GM23338 (cell line): ENCODE data around the gene IL36RN. TPM values are rescaled to one million over a fixed set of nuclear protein-coding genes. Genes with fewer than 3 reads are reported as not detected.

ENCODE experiments used
- ATAC-seq: fragments of 200-7000 bp; cut with Tn5 transposase; 3 replicates; pipeline ENCODE4 v1.9.1; 2020
- DNase-seq: peaks from one replicate; pipeline ENCODE4 v3.0.0-alpha.2; 2015; ENCODE audit warnings: low spot score
- H2AFZ ChIP-seq: fragments of 200-600 bp; sonication (generic); 2 replicates; pipeline ENCODE4 v1.8.0; 2016; ENCODE audit warnings: antibody characterized with exemption, mild to moderate bottlenecking, moderate library complexity
- H3F3A ChIP-seq: fragments of 200-600 bp; sonication (generic); replicated peaks from 2 replicates; pipeline ENCODE4 v1.8.0; 2017; ENCODE audit warnings: antibody characterized with exemption, mixed run types, low read depth
- H3K27ac ChIP-seq: fragments of 200-600 bp; sonication (generic); 2 replicates; pipeline ENCODE4 v1.6.1; 2016; ENCODE audit warnings: low read depth
- H3K27me3 ChIP-seq: fragments of 200-600 bp; sonication (generic); 2 replicates; pipeline ENCODE4 v1.8.0; 2016; ENCODE audit warnings: mild to moderate bottlenecking, mixed run types, moderate library complexity; ENCODE audit not compliant: insufficient read depth
- H3K36me3 ChIP-seq: fragments of 200-600 bp; sonication (generic); 2 replicates; pipeline ENCODE4 v1.8.0; 2016; ENCODE audit warnings: mild to moderate bottlenecking; ENCODE audit not compliant: insufficient read depth
- H3K4me1 ChIP-seq: fragments of 200-600 bp; sonication (generic); 2 replicates; pipeline ENCODE4 v1.8.0; 2016; ENCODE audit warnings: mild to moderate bottlenecking, moderate library complexity; ENCODE audit not compliant: insufficient read depth
- H3K4me2 ChIP-seq: fragments of 200-600 bp; sonication (generic); 2 replicates; pipeline ENCODE4 v1.7.1; 2017; ENCODE audit warnings: mixed run types
- H3K4me3 ChIP-seq: fragments of 200-600 bp; sonication (generic); 2 replicates; pipeline ENCODE4 v1.6.1; 2016; ENCODE audit warnings: mixed run types
- H3K79me2 ChIP-seq: fragments of 200-600 bp; sonication (generic); replicated peaks from 2 replicates; pipeline ENCODE4 v1.8.0; 2017; ENCODE audit warnings: mild to moderate bottlenecking; ENCODE audit not compliant: insufficient read depth
- H3K9me2 ChIP-seq: fragments of 200-600 bp; sonication (generic); 2 replicates; pipeline ENCODE4 v1.8.0; 2017; ENCODE audit not compliant: insufficient read depth
- H4K20me1 ChIP-seq: fragments of 200-600 bp; sonication (generic); replicated peaks from 2 replicates; pipeline ENCODE4 v1.8.0; 2017; ENCODE audit warnings: mild to moderate bottlenecking; ENCODE audit not compliant: insufficient read depth
- H3K27ac Mint-ChIP-seq: 2 replicates; pipeline ENCODE4 v1.8.0; 2020; ENCODE audit warnings: inconsistent platforms, mild to moderate bottlenecking, moderate library complexity, mixed read lengths
- H3K27me3 Mint-ChIP-seq: 3 replicates; pipeline ENCODE4 v1.8.0; 2022; ENCODE audit warnings: low read depth, mild to moderate bottlenecking, moderate library complexity, mixed read lengths, inconsistent platforms; ENCODE audit not compliant: insufficient read depth, poor library complexity
- H3K36me3 Mint-ChIP-seq: 3 replicates; pipeline ENCODE4 v1.8.0; 2021; ENCODE audit warnings: low read depth, mild to moderate bottlenecking, inconsistent platforms, moderate library complexity, mixed read lengths
- H3K4me1 Mint-ChIP-seq: 3 replicates; pipeline ENCODE4 v1.8.0; 2020; ENCODE audit warnings: mild to moderate bottlenecking, inconsistent platforms, mixed read lengths
- H3K4me3 Mint-ChIP-seq: 3 replicates; pipeline ENCODE4 v1.8.0; 2021; ENCODE audit warnings: moderate library complexity, mild to moderate bottlenecking, inconsistent platforms, mixed read lengths
- H3K9me3 Mint-ChIP-seq: 3 replicates; pipeline ENCODE4 v1.8.0; 2020; ENCODE audit warnings: moderate library complexity, mild to moderate bottlenecking, inconsistent platforms, mixed read lengths
- CREB1 ChIP-seq: fragments of 250-450 bp; sonication (Bioruptor Pico); IDR thresholded peaks from 2 replicates; pipeline ENCODE4 v1.5.0; 2020; ENCODE audit warnings: low read depth, mild to moderate bottlenecking, moderate library complexity
- CTCF ChIP-seq, 2 experiments: fragments of 200-600 bp in 1 of 2; sonication (generic) in 1 of 2; conservative IDR thresholded peaks; 2 replicates each; pipeline versions ENCODE4 v1.5.1 to v1.6.1; 2016 to 2017; ENCODE audit warnings: antibody characterized with exemption in 2 of 2, low read depth in 2 of 2, mild to moderate bottlenecking in 2 of 2, moderate library complexity in 1 of 2
- ETS1 ChIP-seq: IDR thresholded peaks from 2 replicates; pipeline ENCODE4 v1.6.1; 2016; ENCODE audit warnings: antibody characterized with exemption
- EZH2 ChIP-seq: fragments of 200-600 bp; sonication (generic); IDR thresholded peaks from one replicate; pipeline ENCODE4 v1.8.0; 2017; ENCODE audit warnings: antibody characterized with exemption, mild to moderate bottlenecking, low read depth; ENCODE audit not compliant: unreplicated experiment
- EZH2phosphoT487 ChIP-seq: fragments of 200-600 bp; sonication (generic); IDR thresholded peaks from one replicate; pipeline ENCODE4 v1.8.1; 2018; ENCODE audit warnings: antibody characterized with exemption; ENCODE audit not compliant: unreplicated experiment
- JUNB ChIP-seq: IDR thresholded peaks from one replicate; pipeline ENCODE4 v1.6.1; 2016; ENCODE audit warnings: antibody characterized with exemption; ENCODE audit not compliant: unreplicated experiment
- NANOG ChIP-seq: IDR thresholded peaks from 2 replicates; pipeline ENCODE4 v1.6.1; 2016; ENCODE audit warnings: antibody characterized with exemption, borderline replicate concordance
- POLR2AphosphoS5 ChIP-seq: IDR thresholded peaks from 2 replicates; pipeline ENCODE4 v1.6.1; 2016; ENCODE audit warnings: antibody characterized with exemption, low read depth
- STAT1 ChIP-seq: IDR thresholded peaks from one replicate; pipeline ENCODE4 v1.6.1; 2016; ENCODE audit warnings: antibody characterized with exemption; ENCODE audit not compliant: unreplicated experiment
- ZNF114 ChIP-seq: fragments of 250-450 bp; sonication (Bioruptor Pico); IDR thresholded peaks from 2 replicates; pipeline ENCODE4 v1.5.0; 2020; ENCODE audit warnings: mild to moderate bottlenecking, moderate library complexity
- ZNF331 ChIP-seq: fragments of 250-450 bp; sonication (Bioruptor Pico); IDR thresholded peaks from 2 replicates; pipeline ENCODE4 v1.5.0; 2020; ENCODE audit warnings: low read depth, mild to moderate bottlenecking, moderate library complexity
- polyA plus RNA-seq: library from polyadenylated mRNA; unstranded; fragments of >200 nt; fragmentation: Nextera tagmentation; extraction: Ambion mirVana; gene quantifications from 2 replicates; pipeline ENCODE4 v1.2.1, GENCODE V29; 2016
- total RNA-seq: library from RNA; depleted of rRNA; stranded (reverse); fragments of >200 nt; shearing (Covaris generic); gene quantifications from 2 replicates; pipeline ENCODE4 v1.2.3, GENCODE V29; 2014

IL36RN gene
- total and polyA plus RNA-seq, 2 experiments from 2014 or later: not detected

GRCh38 chr2:113098041-113098440 lies 39.0 kb downstream of the IL36RN start (continued):
- TF ChIP-seq CREB1 (CRISPR knock-in tag) (no peak), ZNF114 (CRISPR knock-in tag) (no peak), NANOG (no peak)

- Histone ChIP-seq H3K27ac (no peak overlapping the region), H2AFZ (no peak overlapping the region), H3K27me3 (no peaks in the 10 kb centered on the region), H3F3A (no peaks in the 10 kb centered on the region), H3K4me2 (no peak overlapping the region), H3K9me2 (no peaks in the 10 kb centered on the region; the same call in 1 of the 2 replicates), H3K4me3 (no peak overlapping the region), H3K4me1 (no peaks in the 10 kb centered on the region), H3K79me2 (no peaks in the 10 kb centered on the region), H3K36me3 (no peaks in the 10 kb centered on the region), H4K20me1 (no peaks in the 10 kb centered on the region)
- Mint-ChIP-seq H3K4me3 (no peak overlapping the region), H3K4me1 (no peaks in the 10 kb centered on the region), H3K27ac (no peak overlapping the region), H3K36me3 (0 out of 3 replicates have a peak, but pooled peaks cover 2% of the 10 kb centered on the region), H3K9me3 (peaks cover 24% of the 10 kb centered on the region), H3K27me3 (no peaks in the 10 kb centered on the region)
- ATAC-seq (no peak), DNase-seq (no peak)
- TF ChIP-seq JUNB: no peak
- TF ChIP-seq CTCF (conservative IDR thresholded peaks at IDR 0.05; ENCODE audit: low read depth in 2 of 2): no peak
- TF ChIP-seq STAT1: no peak
- TF ChIP-seq ETS1: no peak
- no peak for TF ChIP-seq CREB1 (CRISPR knock-in tag)
- no peak for TF ChIP-seq EZH2
- TF ChIP-seq ZNF331: no peak
Observed at GRCh38 chr2:113098532-113098931, 39.5 kb downstream of the IL36RN start.

GRCh38 chr2:113102133-113102532 lies 43.1 kb downstream of the IL36RN start:
- H3K27me3 Mint-ChIP-seq: no peaks in the 10 kb centered on the region
- no peak overlapping the region for H3K4me2 ChIP-seq
- H3K4me1 ChIP-seq: no peaks in the 10 kb centered on the region
- H2AFZ ChIP-seq: no peak overlapping the region
- no peaks in the 10 kb centered on the region for H3K27me3 ChIP-seq
- H4K20me1 ChIP-seq: no peaks in the 10 kb centered on the region
- peaks cover 16% of the 10 kb centered on the region for H3K9me3 Mint-ChIP-seq
- ATAC-seq (no peak), DNase-seq (no peak)
- no peaks in the 10 kb centered on the region for H3F3A ChIP-seq
- H3K4me3 Mint-ChIP-seq: no peak overlapping the region
- 0 out of 2 replicates have a peak, but pooled peaks cover 2% of the 10 kb centered on the region for H3K9me2 ChIP-seq
- no peaks in the 10 kb centered on the region for H3K4me1 Mint-ChIP-seq
- H3K79me2 ChIP-seq: no peaks in the 10 kb centered on the region
- H3K27ac ChIP-seq: no peak overlapping the region
- no peaks in the 10 kb centered on the region for H3K36me3 ChIP-seq
- no peak overlapping the region for H3K4me3 ChIP-seq
- 0 out of 3 replicates have a peak, but pooled peaks cover 2% of the 10 kb centered on the region for H3K36me3 Mint-ChIP-seq
- TF ChIP-seq NANOG (no peak), STAT1 (no peak), POLR2AphosphoS5 (no peak), EZH2phosphoT487 (no peak), EZH2 (no peak), ZNF114 (CRISPR knock-in tag) (no peak), ETS1 (no peak)
- no peak overlapping the region for H3K27ac Mint-ChIP-seq
